Measurements from ENCODE around the gene CAPG. TPM values are rescaled to one million over a fixed set of nuclear protein-coding genes. Genes with fewer than 3 reads are reported as not detected.
"Not testable (repeated sequence)": the region's sequence is repeated elsewhere in the genome, so short reads cannot be mapped to it uniquely, and the experiment has no call there.

Gene CAPG
- polyA plus RNA-seq (ENCODE audit: insufficient read length in 4 of 4): 100 to 1,000 TPM in 1 of 4 donors, 10 to 100 TPM in 3; 63.5 to 162 (median 92.6) TPM

DNA sequence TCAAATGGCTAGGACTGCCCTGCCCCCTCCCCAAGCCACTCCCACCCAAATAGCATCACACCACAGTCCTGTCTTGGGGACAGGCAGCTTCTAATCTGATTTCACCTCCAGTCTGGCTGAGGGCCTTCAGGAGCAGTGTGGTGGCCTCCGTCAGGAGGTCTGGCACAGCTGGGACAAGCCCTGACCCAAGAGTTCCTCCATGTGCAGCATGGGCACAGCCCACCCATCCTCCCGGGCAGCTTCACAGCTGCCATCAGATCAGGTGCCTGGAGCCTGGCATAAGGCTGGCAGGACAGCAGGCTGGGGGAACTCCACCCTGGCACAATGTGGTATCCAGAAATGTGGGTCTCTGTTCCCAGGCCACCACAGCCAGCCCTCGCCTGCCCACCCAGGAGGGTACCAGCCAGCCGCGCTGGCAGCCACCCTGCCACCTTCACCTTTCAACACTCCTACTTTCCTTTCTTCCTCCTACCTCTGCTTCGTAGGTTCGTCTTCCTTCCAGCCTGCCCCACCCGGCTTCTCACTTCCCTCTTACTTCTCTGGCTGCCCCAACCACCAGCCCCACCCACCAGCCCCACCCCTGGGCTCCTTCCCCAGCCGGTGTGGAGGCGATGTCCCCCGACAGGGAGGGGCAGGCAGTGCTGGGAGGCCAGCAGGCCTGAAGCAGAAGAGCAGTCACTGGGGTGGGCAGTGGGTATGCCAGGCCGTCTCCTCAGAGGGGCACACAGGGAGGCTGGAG is at the start of gene CAPG:
Gene CAPG, minus strand, starts transcription at position 522 of the 739 bp plus-strand sequence. CDS start 8,221 bp downstream, outside the sequence.
- DNase-seq (ENCODE audit: low read depth in 4 of 4, low spot score in 3 of 4): no peak

GRCh38 chr2:85459771-85460170 is 49.6 kb upstream of the CAPG start:
- no peak for DNase-seq (ENCODE audit: low read depth in 4 of 4, low spot score in 3 of 4)

GRCh38 chr2:85458601-85459563 is 48.7 kb upstream of the CAPG start:
- no peak for DNase-seq (ENCODE audit: low read depth in 4 of 4, low spot score in 3 of 4)

- DNase-seq (ENCODE audit: low read depth in 4 of 4, low spot score in 3 of 4): no peak
Observed at GRCh38 chr2:85457877-85458316, 47.7 kb upstream of the CAPG start.

DNA sequence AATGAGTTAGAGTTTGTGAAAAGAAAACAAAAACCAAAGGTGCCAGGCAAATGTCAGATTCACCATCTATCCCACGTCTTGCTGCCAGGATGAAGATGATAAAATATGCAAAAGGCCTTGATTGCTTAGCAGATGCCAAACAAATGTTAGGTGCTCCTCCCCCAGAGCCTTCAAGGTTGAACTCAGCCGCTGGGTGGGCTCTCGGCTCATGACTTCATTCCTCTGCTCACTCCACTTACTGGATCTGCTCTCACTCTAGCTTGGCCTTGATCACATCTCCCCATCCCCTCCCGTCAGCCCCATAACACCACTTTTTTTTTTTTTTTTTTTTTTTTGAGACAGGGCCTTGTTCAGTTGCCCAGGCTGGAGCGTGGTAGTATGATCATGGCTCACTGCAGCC is 46.9 kb upstream of the CAPG start:
- DNase-seq (ENCODE audit: low read depth in 4 of 4, low spot score in 3 of 4): no peak

DNA sequence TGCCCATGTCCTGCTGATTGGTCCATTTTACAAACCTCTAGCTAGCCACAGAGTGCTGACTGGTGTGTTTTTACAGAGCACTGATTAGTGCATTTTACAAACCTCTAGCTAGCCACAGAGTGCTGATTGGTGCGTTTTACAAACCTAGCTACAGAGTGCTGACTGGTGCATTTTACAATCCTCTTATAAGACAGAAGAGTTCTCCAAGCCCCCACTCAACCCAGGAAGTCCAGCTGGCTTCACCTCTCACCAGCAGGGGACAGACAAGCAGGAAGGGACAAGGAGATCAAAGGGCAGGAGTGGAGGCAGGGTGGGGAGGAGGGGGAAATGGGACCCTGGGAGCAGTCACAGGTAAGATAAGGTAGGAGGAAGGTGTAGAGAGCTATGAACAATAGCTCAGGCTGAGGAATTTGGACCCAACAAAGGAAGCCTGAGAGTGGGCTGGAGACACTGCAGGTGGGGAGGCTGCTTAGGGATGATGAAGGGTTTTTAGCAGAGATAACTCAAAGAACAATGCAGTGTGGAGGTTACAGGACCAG is 45.5 kb upstream of the CAPG start:
- DNase-seq (ENCODE audit: low read depth in 4 of 4, low spot score in 3 of 4): no peak

- no peak for DNase-seq (ENCODE audit: low read depth in 4 of 4, low spot score in 3 of 4)
Observed at GRCh38 chr2:85453571-85453970, 43.4 kb upstream of the CAPG start.

- DNase-seq (ENCODE audit: low read depth in 4 of 4, low spot score in 3 of 4): no peak
Observed at GRCh38 chr2:85452237-85452636, 42.1 kb upstream of the CAPG start.

DNA sequence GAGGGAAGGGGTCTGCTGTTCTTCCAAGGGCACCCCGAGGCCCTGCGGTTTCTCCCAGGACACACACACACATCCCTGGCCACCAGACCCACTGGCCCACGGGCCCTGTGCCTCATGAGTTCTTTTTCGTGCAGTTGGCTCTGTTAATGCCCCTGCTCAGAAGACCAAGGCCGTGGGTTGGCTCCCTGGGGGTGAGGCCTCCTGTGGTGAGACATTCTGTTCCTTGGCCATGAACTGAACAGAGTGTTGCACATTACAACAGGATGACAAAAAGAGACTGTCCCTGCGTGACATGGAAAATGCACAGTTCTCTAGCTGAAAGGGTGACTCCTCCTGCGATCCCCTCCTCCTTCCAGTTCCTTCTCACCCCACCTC is 39.0 kb upstream of the CAPG start:
- no peak for DNase-seq (ENCODE audit: low read depth in 4 of 4, low spot score in 3 of 4)

GRCh38 chr2:85448461-85449213 is 38.5 kb upstream of the CAPG start:
- no peak for DNase-seq (ENCODE audit: low read depth in 4 of 4, low spot score in 3 of 4)

DNA sequence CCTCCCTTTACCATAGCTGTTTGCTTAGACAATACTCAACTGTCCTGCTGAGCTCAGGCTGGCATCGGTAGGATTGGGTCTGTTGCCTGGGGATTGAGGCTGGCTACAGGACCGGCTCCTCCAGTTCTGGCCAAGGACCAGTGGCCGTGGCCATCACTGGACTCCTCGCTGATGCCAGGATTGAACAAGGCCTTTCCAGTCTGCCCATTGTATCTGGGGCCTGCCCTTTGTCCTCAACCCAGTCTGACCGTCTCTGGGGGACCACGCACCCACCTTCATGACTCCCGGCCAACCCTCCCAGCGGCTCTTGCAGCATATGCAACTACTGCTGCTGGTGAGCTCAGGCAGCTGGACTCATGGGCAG is 37.0 kb upstream of the CAPG start:
- DNase-seq (ENCODE audit: low read depth in 4 of 4, low spot score in 3 of 4): no peak

DNA sequence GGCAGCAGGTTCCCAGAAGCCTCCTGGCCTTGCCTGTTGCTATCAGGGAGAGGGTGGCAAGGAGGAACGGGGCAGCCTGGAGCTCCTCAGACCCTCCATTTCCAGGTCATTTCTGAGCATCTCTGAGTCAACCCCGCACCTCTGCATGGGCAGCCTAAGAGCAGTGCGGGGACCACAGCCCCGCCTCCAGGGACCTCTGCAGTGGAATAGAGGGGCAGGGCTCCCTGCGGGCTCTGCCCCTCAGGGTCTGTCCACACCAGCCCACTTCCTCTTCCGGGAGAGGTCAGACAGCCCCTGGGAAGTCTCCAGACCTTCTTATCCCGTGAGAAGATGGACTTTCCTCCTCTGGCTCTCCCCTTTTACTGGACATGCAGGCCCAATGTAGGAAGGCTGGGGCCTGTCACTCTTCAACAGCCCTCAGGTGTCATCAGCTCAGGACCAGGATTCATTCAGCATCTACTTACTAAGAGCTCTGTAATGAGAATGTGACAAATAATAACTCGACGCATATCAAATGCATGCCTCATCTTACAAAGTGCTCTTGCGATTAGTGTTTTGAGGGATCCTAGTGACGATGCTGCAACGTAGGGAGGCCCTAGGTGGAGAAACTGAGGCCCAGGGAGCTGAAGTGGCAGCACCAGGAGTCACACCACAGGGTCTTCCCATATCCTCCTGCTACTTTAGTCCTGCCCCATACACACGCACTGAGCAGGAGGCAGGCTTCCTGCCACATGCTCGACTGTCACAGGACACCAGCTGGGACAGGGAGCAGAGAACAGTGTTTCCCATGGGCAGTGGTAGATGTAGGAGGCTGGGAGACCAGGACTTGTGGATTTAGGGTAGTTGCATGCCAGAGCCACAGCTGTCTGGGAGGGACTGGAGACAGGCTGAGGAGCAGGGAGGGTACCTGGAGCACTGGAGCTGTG is 36.4 kb upstream of the CAPG start:
- no peak for DNase-seq (ENCODE audit: low read depth in 4 of 4, low spot score in 3 of 4)

DNA sequence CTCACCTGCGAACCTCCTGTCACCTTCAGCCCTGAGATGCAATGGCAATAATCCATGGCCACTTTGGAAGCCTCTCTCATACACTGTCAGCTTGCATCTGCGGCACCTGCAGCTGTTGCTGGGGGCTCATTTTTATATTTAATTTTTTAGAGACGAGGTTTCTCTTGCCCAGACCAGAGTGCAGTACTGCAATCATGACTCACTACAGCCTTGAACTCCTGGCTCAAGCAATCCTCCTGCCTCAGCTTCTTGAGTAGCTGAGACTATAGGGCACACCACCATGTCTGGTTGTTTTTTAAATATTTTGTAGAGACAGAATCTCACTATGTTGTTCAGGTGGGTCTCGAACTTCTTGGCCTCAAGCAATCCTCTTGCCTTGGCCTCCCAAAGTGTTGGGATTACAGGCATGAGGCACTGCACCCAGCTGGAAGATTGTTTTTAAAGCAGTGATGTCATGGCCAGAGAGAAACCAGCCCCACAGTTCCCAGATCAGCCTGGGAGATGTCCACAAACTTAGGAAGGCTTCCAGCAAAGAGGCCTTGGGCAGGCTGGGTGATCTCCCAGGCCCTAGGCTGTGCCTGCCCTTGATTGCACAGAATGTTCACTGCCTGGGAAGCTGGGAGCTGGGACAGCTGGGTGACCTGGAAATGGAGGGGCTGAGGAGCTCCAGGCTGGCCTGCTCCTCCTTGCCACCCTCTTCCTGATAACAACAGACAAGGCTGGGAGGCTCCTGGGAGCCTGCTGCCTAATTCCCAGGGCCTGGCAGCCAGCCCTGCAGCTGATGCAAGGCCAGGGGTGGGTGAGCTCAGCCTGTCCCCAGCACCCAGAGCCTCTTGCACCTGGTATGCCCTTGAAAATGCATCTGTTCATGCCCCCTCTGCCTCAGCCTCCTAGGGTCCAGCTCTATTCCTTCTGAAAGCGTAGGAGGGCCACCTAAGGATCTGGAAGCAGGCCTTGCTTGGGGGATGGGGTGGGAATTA is 35.4 kb upstream of the CAPG start:
- DNase-seq (ENCODE audit: low read depth in 4 of 4, low spot score in 3 of 4): no peak

- no peak for DNase-seq (ENCODE audit: low read depth in 4 of 4, low spot score in 3 of 4)
Observed at GRCh38 chr2:85444629-85445172, 34.5 kb upstream of the CAPG start.

DNA sequence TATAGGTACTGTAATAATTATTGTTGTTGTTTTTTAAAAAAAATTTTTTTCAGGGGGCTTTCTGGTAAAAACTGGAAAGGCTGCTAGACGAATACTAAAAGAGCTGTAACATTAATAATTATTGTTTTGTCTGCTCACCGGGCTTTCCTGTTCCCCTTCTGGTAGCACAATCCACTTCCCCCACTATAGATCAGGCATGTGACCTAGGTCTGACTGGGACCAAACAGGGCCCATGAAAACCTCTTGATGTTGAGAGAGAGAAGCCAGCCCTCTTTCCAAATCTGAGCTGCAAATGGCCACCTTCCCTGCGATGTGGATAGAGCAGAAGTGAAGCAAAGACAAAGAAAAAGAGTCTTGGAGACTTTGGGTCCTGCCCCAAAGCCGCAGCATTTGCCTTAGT is 31.7 kb upstream of the CAPG start:
- no peak for DNase-seq (ENCODE audit: low read depth in 4 of 4, low spot score in 3 of 4)

- DNase-seq (ENCODE audit: low read depth in 4 of 4, low spot score in 3 of 4): no peak
Observed at GRCh38 chr2:85440729-85441128, 30.6 kb upstream of the CAPG start.

GRCh38 chr2:85439986-85440385 is 29.8 kb upstream of the CAPG start:
- no peak for DNase-seq (ENCODE audit: low read depth in 4 of 4, low spot score in 3 of 4)

- DNase-seq (ENCODE audit: low read depth in 4 of 4, low spot score in 3 of 4): not testable (repeated sequence)
Observed at GRCh38 chr2:85439569-85439968, 29.4 kb upstream of the CAPG start.

Data from left renal pelvis (tissue), 4 donors.